Neural progenitor cell (in vitro differentiated cells): Measurements from ENCODE around the gene ABCG4. TPM values are rescaled to one million over a fixed set of nuclear protein-coding genes. Genes with fewer than 3 reads are reported as not detected.

Experiments used
- DNase-seq: peaks from one replicate; pipeline ENCODE4 v3.0.0-alpha.2; 2016; ENCODE audit warnings: low spot score
- H2AFZ ChIP-seq: fragments of 200-600 bp; sonication (generic); replicated peaks from 2 replicates; pipeline ENCODE4 v1.6.1; 2016; ENCODE audit warnings: antibody characterized with exemption
- H3F3A ChIP-seq: fragments of 200-600 bp; sonication (generic); 2 replicates; pipeline ENCODE4 v1.6.1; 2016; ENCODE audit warnings: antibody characterized with exemption, low read depth
- H3K27ac ChIP-seq: fragments of 200-600 bp; sonication (generic); 2 replicates; pipeline ENCODE4 v1.5.1; 2016; ENCODE audit warnings: mild to moderate bottlenecking
- H3K27me3 ChIP-seq: fragments of 200-600 bp; sonication (generic); 2 replicates; pipeline ENCODE4 v1.6.1; 2016; ENCODE audit warnings: mild to moderate bottlenecking, moderate library complexity
- H3K36me3 ChIP-seq: fragments of 200-600 bp; sonication (generic); 2 replicates; pipeline ENCODE4 v1.5.1; 2016
- H3K4me1 ChIP-seq: fragments of 200-600 bp; sonication (generic); 2 replicates; pipeline ENCODE4 v1.6.1; 2016; ENCODE audit warnings: mixed run types
- H3K4me2 ChIP-seq: fragments of 200-600 bp; sonication (generic); 2 replicates; pipeline ENCODE4 v1.6.1; 2016
- H3K4me3 ChIP-seq: fragments of 200-600 bp; sonication (generic); 2 replicates; pipeline ENCODE4 v1.5.1; 2016
- H3K79me2 ChIP-seq: fragments of 200-600 bp; sonication (generic); 2 replicates; pipeline ENCODE4 v1.6.1; 2016; ENCODE audit warnings: low read depth
- H3K9ac ChIP-seq: fragments of 200-600 bp; sonication (generic); 2 replicates; pipeline ENCODE4 v1.6.1; 2016
- H3K9me3 ChIP-seq: fragments of 200-600 bp; sonication (generic); 2 replicates; pipeline ENCODE4 v1.5.1; 2016; ENCODE audit warnings: low read depth
- H4K20me1 ChIP-seq: fragments of 200-600 bp; sonication (generic); 2 replicates; pipeline ENCODE4 v1.6.1; 2016; ENCODE audit warnings: low read depth
- H3K27ac Mint-ChIP-seq: 3 replicates; pipeline ENCODE4 v1.8.0; 2021; ENCODE audit warnings: mixed read lengths
- H3K27me3 Mint-ChIP-seq: 2 replicates; pipeline ENCODE4 v1.8.0; 2022; ENCODE audit warnings: low read depth, mild to moderate bottlenecking, inconsistent platforms, moderate library complexity, mixed read lengths; ENCODE audit not compliant: insufficient read depth
- H3K36me3 Mint-ChIP-seq: 3 replicates; pipeline ENCODE4 v1.8.0; 2021; ENCODE audit warnings: mixed read lengths
- H3K4me1 Mint-ChIP-seq: 3 replicates; pipeline ENCODE4 v1.8.0; 2021; ENCODE audit warnings: mixed read lengths
- H3K4me3 Mint-ChIP-seq: 3 replicates; pipeline ENCODE4 v1.8.0; 2021; ENCODE audit warnings: mild to moderate bottlenecking, moderate library complexity, mixed read lengths
- H3K9me3 Mint-ChIP-seq: 3 replicates; pipeline ENCODE4 v1.8.0; 2020; ENCODE audit warnings: mixed read lengths
- CTCF ChIP-seq: fragments of 200-600 bp; sonication (generic); IDR thresholded peaks from 2 replicates; pipeline ENCODE4 v1.5.1; 2017; ENCODE audit warnings: antibody characterized with exemption, mild to moderate bottlenecking
- EZH2 ChIP-seq: fragments of 200-600 bp; sonication (generic); IDR thresholded peaks from 2 replicates; pipeline ENCODE4 v1.6.1; 2017; ENCODE audit warnings: antibody characterized with exemption, mild to moderate bottlenecking, moderate library complexity
- EZH2phosphoT487 ChIP-seq: fragments of 200-600 bp; sonication (generic); IDR thresholded peaks from 2 replicates; pipeline ENCODE4 v1.6.1; 2017; ENCODE audit warnings: antibody characterized with exemption
- total RNA-seq: library from RNA; depleted of rRNA; stranded (reverse); fragments of >200 nt; gene quantifications from 2 replicates; pipeline ENCODE4 v1.2.3, GENCODE V29; 2015; ENCODE audit warnings: low replicate concordance

Gene ABCG4
- total RNA-seq, 1 donor from 2014 or later, result 0.24 TPM

GRCh38 chr11:119185981-119186634 lies 37.3 kb downstream of the ABCG4 start:
- H4K20me1 ChIP-seq, result no peaks in the 10 kb centered on the region
- Mint-ChIP-seq H3K36me3 (no peaks in the 10 kb centered on the region), H3K4me1 (peaks cover 12% of the 10 kb centered on the region), H3K27ac (peak overlapping the region; percentile 32), H3K9me3 (no peaks in the 10 kb centered on the region), H3K27me3 (peaks cover 10% of the 10 kb centered on the region), H3K4me3 (no peak overlapping the region)
- no peak overlapping the region for H3K9ac ChIP-seq
- no peak overlapping the region for H3K4me2 ChIP-seq
- H3K79me2 ChIP-seq, result no peaks in the 10 kb centered on the region
- H3K27ac ChIP-seq, result no peak overlapping the region
- no peak overlapping the region for H3K4me3 ChIP-seq
- TF ChIP-seq EZH2 (no peak), CTCF (no peak)
- H2AFZ ChIP-seq, result no peak overlapping the region
- H3K27me3 ChIP-seq, result no peaks in the 10 kb centered on the region
- H3K4me1 ChIP-seq, result no peaks in the 10 kb centered on the region
- no peaks in the 10 kb centered on the region for H3K9me3 ChIP-seq
- no peaks in the 10 kb centered on the region for H3F3A ChIP-seq
- no peaks in the 10 kb centered on the region for H3K36me3 ChIP-seq
- no peak for DNase-seq

- H3K9me3 Mint-ChIP-seq, result no peaks in the 10 kb centered on the region
Observed at GRCh38 chr11:119187123-119187892, 38.5 kb downstream of the ABCG4 start.

GRCh38 chr11:119188067-119188466 lies 39.2 kb downstream of the ABCG4 start:
- H3K27me3 Mint-ChIP-seq, result peaks cover 12% of the 10 kb centered on the region
- no peak for TF ChIP-seq EZH2
- TF ChIP-seq CTCF, result no peak
- TF ChIP-seq EZH2phosphoT487, result no peak

More at GRCh38 chr11:119187123-119187892, 38.5 kb downstream of the ABCG4 start:
- H3K4me1 Mint-ChIP-seq, result peaks cover 12% of the 10 kb centered on the region
- no peak overlapping the region for H3K27ac Mint-ChIP-seq
- no peaks in the 10 kb centered on the region for H3F3A ChIP-seq
- no peak overlapping the region for H3K9ac ChIP-seq
- no peaks in the 10 kb centered on the region for H3K79me2 ChIP-seq
- no peak for DNase-seq
- no peaks in the 10 kb centered on the region for H4K20me1 ChIP-seq
- H3K4me1 ChIP-seq, result no peaks in the 10 kb centered on the region
- H3K9me3 ChIP-seq, result no peaks in the 10 kb centered on the region
- H3K36me3 Mint-ChIP-seq, result no peaks in the 10 kb centered on the region
- H3K4me3 Mint-ChIP-seq, result no peak overlapping the region
- no peak overlapping the region for H2AFZ ChIP-seq
- TF ChIP-seq EZH2 (no peak), CTCF (no peak), EZH2phosphoT487 (no peak)
- no peaks in the 10 kb centered on the region for H3K27me3 ChIP-seq
- no peaks in the 10 kb centered on the region for H3K36me3 ChIP-seq
- H3K4me2 ChIP-seq, result no peak overlapping the region
- no peak overlapping the region for H3K27ac ChIP-seq
- H3K27me3 Mint-ChIP-seq, result peaks cover 11% of the 10 kb centered on the region
- H3K4me3 ChIP-seq, result no peak overlapping the region

More at GRCh38 chr11:119188067-119188466, 39.2 kb downstream of the ABCG4 start:
- Mint-ChIP-seq H3K27ac (no peak overlapping the region), H3K9me3 (no peaks in the 10 kb centered on the region), H3K36me3 (no peaks in the 10 kb centered on the region), H3K4me1 (peaks cover 12% of the 10 kb centered on the region), H3K4me3 (no peak overlapping the region)
- Histone ChIP-seq H3K9me3 (no peaks in the 10 kb centered on the region), H3K4me1 (no peaks in the 10 kb centered on the region), H3K27ac (no peak overlapping the region), H4K20me1 (no peaks in the 10 kb centered on the region), H2AFZ (no peak overlapping the region), H3K36me3 (no peaks in the 10 kb centered on the region), H3K27me3 (no peaks in the 10 kb centered on the region), H3K9ac (no peak overlapping the region), H3K4me2 (no peak overlapping the region), H3F3A (no peaks in the 10 kb centered on the region), H3K4me3 (no peak overlapping the region), H3K79me2 (no peaks in the 10 kb centered on the region)
- no peak for DNase-seq
